Activated CD8-positive, alpha-beta memory T cell treated with anti-CD3 and anti-CD28 coated beads for 4 hours (primary cell): Measurements from ENCODE around the gene ZNF174.

Experiments used
- DNase-seq, 2 donors: peaks; one replicate each; pipeline ENCODE4 v3.0.0-alpha.2; 2020; ENCODE audit warnings: low read depth in 2 of 2

Gene ZNF174

DNA sequence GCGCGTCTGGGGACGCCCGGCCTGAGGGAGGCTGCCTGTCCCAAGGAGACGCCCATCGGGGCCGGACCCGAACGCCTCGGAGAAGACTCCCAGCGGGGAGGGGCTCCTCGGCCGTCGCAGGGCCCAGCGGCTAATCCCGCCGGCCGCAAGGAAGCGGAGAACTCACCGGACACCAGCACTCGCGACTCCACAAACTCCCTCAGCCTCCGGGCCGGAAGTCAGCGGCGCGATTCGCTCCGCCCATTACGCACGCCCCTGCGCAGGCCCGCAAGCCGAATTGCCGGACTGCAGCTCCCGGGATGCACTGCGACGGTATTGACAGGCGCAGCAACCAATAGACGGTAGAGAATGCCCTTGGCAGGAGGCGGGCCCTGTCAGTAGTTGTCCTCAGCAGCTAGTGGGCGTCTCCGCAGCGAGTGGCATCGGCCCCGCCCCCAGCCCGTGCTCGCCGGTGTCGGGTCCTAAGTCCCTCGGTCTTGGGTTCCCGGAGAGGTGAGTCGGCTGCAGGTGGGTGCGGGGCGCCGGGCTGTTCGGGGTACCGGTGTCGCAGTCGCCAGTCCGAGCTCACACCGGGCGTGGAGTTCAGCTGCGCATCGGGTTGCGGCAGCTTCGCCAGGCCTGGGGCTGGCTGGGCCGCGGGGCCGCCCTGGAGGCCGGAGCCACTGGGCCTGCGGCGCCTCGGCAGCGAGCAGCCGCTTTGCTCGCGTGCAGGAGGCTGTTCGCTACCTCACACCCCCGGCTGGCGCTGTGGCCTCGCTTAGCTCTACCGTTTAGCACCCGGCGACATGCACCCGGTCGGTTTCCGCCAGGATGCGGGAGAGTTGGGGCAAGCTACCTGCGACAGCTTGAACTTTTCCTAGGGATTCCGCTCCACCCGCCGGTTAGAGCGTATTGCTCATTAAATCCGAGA is at the start of gene ZNF174, which contains the start of gene ZSCAN32:
ZNF174 (plus strand) TSS at position 437 of the 910 bp plus-strand sequence. CDS start 790 bp downstream, outside the sequence.
ZSCAN32 (minus strand) TSS at position 226 of the 910 bp plus-strand sequence. CDS start 3,447 bp downstream, outside the sequence.
- DNase-seq = peak; percentile 97

GRCh38 chr16:3355589-3355988 is 45.4 kb upstream of the ZNF174 start, which contains the start of gene OR2C1:
TSS of gene OR2C1 (plus strand) at chr16:3355889. CDS start at chr16:3355941, 52 bp downstream.
- DNase-seq = no peak

DNA sequence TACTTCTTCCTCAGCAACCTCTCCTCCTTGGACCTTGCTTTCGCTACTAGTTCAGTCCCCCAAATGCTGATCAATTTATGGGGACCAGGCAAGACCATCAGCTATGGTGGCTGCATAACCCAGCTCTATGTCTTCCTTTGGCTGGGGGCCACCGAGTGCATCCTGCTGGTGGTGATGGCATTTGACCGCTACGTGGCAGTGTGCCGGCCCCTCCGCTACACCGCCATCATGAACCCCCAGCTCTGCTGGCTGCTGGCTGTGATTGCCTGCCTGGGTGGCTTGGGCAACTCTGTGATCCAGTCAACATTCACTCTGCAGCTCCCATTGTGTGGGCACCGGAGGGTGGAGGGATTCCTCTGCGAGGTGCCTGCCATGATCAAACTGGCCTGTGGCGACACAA is 44.9 kb upstream of the ZNF174 start:
- no peak for DNase-seq

DNA sequence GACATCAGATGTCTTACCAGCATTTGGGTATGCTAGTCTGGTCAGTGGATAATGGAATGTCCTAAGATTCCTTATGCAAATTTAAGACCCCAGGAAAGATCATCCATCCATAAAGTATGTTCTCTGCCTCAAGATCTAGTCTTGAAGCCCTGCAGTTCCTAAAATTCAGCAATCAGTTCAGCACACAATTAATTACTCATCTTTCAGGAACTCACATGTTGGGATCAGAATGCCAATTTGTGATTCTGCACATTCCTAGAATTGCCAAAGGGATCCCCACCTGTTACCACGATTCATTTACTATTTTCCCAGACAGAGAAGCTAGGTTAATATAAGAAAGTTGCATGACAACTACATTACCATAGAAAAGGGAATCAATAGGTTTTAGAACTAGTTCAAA is 42.1 kb upstream of the ZNF174 start:
- DNase-seq = no peak

DNA sequence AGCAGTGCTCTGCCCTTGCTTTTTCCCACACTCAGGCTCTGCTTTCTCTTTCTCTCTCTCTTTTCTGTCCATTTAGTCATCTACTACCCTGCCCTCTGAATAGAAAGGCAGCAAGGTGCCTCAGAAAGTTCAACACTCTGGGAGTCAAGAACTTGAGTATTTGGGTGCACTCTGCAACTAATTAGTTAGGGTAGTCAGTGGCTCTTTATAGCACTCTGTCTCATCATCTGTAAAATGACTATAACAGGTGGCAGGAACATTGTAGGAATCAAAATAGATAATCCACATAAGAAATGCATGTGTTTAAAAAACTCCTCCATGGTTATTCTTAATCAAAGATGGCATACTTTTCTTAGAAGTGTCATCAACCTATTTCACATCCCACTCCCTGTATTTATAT is 38.1 kb upstream of the ZNF174 start:
- DNase-seq = no peak

- DNase-seq = no peak
Measured at GRCh38 chr16:3363793-3364192, 37.2 kb upstream of the ZNF174 start.

DNA sequence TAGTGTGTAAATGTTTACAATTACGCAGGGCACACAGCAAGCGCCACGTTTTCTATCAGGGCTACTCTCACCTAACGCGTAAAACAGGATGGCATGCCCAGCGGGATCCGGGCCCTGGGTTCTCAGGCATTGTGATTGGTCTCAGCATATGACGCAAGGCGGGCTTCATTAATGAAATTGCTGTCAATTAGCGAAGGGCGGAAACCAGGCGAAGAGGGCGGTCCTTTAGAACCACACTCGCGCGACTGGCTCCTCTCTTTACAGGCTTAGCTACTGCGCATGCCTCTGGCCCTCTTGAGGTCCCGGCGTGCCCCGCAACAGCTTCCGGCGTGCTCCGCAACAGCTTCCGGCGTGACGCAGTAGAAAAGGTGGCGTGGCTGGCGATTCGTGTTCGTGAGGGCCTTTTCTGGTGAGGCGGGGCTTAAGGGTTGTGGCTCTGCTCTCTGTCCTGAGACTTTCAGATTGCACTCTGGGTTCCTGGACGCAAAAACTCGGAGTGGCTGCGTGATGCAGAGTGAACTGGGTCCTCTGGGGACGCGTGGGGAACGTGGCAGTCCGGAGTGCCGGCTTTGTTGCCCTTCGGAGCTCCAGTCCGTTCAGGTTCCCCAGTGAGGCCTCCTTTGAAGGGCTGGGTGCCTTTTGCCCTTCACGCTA is 36.1 kb upstream of the ZNF174 start:
- peak; percentile 66 to 81 for DNase-seq

DNA sequence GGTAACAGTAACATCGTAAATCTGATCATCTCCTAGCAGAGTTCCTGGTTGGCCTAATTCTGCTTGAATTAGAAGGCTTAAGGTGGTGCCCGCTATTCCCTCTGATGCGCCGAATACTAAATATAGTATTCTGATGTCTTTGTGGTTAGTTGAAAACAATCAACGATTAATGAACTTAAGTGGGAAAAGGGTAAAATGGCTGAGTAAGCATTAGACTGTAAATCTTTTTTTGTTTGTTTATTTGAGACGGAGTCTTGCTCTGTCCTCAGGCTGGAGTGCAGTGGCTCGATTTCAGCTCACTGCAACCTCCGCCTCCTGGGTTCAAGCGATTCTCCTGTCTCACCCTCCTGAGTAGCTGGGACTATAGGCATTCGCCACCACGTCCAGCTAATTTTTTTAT is 31.9 kb upstream of the ZNF174 start:
- no peak for DNase-seq

DNA sequence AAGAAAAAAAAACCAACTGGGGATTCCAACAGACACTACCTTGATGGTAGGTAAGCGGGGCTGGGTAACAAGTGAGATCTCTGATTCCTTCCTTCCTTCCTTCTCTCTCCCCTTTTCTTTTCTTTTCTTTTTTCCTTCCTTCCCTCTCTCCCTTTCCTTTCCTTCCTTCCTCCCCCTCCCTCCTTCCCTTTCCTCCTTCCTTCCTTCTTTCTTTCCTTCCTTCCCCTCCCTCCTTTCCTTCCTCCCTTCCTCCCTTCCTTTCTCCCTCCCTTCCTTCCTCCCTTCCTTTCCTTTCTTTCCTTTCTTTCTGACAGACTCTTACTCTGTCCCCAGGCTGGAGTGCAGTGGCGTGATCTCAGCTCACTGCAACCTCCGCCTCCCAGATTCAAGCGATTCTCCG is 25.3 kb upstream of the ZNF174 start:
- no peak for DNase-seq

DNA sequence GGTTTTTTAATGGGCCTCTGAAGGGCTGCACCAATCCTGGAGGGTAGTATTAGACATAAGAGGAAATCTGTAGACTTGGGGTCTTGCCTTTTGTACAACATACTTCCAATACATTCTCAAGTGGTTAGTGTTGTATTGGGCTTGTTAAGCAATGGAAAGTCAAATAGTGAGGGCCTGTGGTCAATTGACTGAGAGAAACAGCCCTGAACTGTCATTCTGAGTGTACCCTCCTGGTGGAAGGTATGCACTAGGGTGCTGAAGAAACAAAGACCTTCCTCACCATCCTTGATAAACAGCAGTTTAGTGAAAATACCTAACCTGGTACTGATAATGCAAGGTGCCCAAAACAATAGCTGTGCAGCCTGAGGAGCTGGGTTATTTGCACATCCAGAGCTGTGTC is 23.1 kb upstream of the ZNF174 start:
- no peak for DNase-seq

DNA sequence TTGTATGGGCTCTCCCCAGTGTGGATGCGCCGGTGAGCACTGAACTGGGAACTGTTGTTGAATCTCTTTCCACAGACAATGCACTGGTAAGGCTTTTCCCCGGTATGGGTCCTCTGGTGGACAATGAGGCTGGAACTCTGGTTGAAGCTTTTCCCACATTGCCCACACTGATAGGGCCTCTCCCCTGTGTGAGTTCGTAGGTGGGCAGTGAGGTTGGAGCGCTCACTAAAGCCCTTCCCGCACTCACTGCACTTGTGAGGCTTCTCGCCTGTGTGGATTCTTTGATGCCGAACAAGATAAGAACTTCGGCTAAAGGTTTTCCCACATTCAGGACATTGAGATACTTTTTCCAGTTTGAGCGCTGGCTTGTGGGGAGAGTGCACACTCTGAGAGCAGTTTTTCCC is 18.0 kb upstream of the ZNF174 start:
- DNase-seq = no peak

- DNase-seq = no peak
Measured at GRCh38 chr16:3388325-3388724, 12.7 kb upstream of the ZNF174 start.

DNA sequence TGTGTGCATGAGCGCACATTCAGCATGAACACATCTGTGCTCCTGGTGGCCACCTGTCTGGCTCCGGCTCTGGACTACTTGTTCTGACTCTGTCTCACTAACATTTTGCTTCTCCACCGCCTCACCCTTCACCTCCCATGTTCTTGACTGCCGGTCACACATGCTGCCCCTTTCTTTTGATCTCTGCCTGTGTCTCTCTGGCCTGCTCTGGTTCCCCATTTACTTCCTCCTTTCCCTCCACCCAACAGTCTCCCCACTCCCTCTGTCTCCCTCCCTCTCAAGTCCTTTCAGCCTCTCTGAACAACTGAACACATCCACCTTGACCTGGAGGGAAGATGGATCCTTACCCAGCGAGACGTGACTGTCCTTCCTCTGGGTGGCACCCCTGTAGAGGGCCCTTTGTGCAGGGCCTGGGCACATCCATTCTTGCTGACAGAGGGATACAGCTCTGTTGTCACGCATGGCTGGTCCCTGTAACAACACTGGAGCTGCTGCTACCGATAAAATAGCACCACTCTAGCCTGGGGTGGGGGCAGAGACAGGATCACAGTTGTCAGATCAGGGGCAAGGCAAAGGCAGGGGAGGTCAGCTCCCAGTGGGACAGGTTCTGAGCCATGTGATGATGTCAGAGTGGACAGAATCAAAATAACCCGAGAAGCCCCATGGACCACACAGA is 11.2 kb upstream of the ZNF174 start:
- no peak for DNase-seq

- DNase-seq = peak in 1 of 2 donors; percentile 2
Measured at GRCh38 chr16:3400446-3400778, 603 bp upstream of the ZNF174 start.

- DNase-seq = no peak
Measured at GRCh38 chr16:3401719-3402397, 843 bp downstream of the ZNF174 start.

GRCh38 chr16:3408561-3409197 is 7.7 kb downstream of the ZNF174 start:
- no peak for DNase-seq

DNA sequence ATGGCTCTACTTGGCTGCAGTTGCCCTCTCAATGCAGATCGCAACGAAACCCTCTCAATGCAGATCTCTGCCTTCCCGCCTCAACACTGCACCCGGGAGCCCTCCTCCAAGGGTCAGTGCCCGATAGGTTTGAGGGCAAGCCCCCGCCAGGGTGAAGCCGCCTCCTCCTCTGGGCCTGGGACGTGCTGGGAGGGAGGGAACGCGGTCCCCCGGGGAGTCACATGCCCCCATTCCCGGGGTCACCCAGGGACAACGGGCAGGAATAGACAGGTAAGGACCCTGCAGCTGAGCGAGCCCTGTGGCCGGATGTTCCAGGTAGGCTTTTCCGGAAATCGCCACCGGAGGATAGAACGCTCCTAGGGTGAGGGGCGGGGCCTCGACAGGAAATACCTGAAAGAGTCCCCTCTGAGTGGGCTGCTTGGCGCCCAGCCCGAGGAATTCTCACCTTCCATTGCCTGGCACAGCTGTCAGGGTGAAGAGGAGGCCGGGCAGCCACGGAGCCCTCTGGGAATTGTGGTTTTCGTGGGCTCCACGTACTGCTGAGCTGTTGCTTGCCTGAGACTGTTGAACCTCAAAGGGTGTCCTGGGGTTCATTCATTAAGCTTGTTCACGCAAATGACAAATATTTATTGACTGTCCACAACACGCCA is 12.8 kb downstream of the ZNF174 start:
- DNase-seq = no peak

GRCh38 chr16:3431779-3432219 is 30.8 kb downstream of the ZNF174 start:
- DNase-seq = peak; percentile 3 to 25

- DNase-seq = no peak
Measured at GRCh38 chr16:3434373-3434772, 33.4 kb downstream of the ZNF174 start.

DNA sequence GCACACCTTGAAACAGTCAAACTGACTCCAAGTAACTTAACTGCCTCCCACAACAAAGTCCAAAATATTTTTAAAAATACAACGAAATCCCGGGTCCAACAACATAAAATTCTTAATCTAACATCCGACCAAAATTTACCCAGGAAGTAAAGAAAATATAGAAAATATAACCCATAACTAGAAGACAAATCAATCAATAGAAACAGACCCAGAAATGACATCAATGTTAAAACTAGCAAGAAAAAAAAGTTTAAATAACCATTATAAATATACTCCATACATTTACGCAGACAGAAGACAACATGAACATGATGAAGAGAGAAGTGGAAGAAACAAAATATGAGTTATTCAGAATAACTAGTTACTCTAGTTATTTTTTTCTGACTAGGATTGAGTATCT is 38.6 kb downstream of the ZNF174 start:
- no peak for DNase-seq
